GM12875 (cell line): ENCODE data around the gene TMOD1.

Experiments used
- H3K4me3 ChIP-seq: one replicate; pipeline ENCODE4 v1.5.1; 2011; ENCODE audit warnings: low read depth, low read length, control low read depth
- CTCF ChIP-seq: IDR thresholded peaks from 2 replicates; pipeline ENCODE4 v1.5.1; 2011; ENCODE audit warnings: low read depth, mild to moderate bottlenecking, control low read depth, inconsistent platforms, low read length, moderate library complexity, borderline replicate concordance; ENCODE audit not compliant: insufficient read depth

TMOD1 gene

GRCh38 chr9:97511655-97512427 lies 10.4 kb downstream of the TMOD1 start:
- TF ChIP-seq CTCF, result no peak
- no peak overlapping the region for H3K4me3 ChIP-seq

- H3K4me3 ChIP-seq, result no peak overlapping the region
- TF ChIP-seq CTCF, result no peak
These were observed 11.6 kb downstream of the TMOD1 start for GRCh38 chr9:97512966-97513560.

- no peak for TF ChIP-seq CTCF
- no peak overlapping the region for H3K4me3 ChIP-seq
These were observed 13.1 kb downstream of the TMOD1 start for GRCh38 chr9:97514531-97514930.

- TF ChIP-seq CTCF, result no peak
These were observed 14.2 kb downstream of the TMOD1 start for GRCh38 chr9:97515662-97516061.

DNA sequence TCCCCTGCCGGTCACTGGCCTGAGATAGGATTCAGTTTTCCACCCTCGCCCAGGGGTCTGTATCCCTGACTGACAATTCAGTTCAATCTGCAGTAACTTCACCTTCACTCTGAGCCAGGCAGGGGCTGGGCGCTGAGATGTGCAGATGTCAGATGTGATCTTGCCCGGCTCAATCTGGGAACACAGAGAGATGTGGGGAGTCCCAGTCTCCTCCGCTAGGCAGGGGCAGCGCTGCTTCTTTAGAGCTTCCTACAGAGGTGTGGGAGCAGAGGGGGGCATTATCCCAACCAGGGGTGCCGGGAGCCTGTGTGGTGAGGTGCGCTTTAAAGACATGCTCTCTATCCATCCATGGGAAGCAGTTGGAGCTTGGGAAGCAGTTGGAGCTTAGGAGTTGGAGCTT lies 14.6 kb downstream of the TMOD1 start:
- no peak overlapping the region for H3K4me3 ChIP-seq
- no peak for TF ChIP-seq CTCF

More at GRCh38 chr9:97515662-97516061, 14.2 kb downstream of the TMOD1 start:
- no peak overlapping the region for H3K4me3 ChIP-seq

DNA sequence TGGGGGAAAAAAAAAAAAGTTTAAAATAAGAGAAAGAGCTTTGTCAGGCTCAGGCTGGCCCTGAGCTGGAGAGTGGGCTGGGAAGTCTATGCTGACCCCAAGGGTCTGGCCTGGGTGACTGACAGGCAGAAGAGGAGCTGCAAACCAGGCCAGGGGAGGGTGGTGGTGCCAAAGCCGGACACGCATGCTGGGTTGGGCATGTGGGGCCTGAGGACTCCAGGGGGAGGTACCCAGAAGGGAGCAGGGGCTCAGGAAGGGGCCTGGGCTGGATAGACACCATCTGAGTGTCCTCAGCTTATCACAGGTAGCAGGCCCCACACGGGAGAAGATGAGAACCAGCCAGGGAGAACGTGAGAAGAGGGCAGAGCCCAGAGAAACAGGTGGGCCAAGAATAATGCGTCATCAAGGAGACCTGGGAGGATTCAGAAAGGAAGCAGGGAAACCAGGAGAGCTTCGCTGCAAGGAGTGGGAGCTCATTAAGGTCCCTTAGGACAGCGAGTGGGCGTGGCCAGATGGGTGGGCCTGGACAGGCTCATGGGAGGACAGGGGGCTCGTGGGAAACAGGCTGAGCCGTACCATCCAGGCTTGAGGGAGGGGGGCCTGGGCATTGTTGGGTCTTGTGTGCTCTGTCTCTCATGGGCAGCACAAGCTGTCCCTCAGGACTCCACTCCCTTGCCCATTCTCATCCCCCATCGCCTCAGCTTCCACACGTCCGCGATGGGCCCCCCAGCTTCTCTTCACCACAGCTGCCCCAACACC lies 16.0 kb downstream of the TMOD1 start:
- no peak for TF ChIP-seq CTCF
- no peak overlapping the region for H3K4me3 ChIP-seq
